GM19395 (cell line): Measurements from ENCODE around the gene FMO3.

ENCODE experiments used
- ATAC-seq: cut with Tn5 transposase; IDR thresholded peaks from one replicate; pipeline ENCODE4 v1.9.1; 2021; ENCODE audit warnings: mild to moderate bottlenecking, moderate library complexity; ENCODE audit not compliant: unreplicated experiment

FMO3 gene

GRCh38 chr1:171090604-171091003 lies at the start of gene FMO3:
TSS of gene FMO3 (plus strand) at chr1:171090905. CDS start at chr1:171092659, 1,754 bp downstream.
- no peak for ATAC-seq

DNA sequence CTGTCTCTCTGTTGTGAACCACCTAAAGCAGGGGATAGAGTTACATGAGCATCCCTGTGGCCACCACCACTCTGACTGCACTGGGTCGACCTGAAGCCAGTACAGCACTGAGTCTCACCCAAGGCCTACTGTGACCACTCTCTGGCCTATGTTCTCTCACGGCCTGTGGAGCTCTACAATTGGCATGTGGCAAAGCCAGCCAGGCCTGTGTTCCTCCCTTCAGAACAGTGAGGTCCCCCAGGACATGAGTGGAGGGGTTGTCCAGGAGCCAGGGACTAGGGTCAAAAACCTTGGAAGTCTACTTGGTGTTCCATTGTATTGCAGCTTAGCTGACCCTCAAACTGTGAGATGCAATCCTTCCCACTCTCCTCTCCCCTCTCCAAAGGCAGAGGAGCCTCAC lies 42.7 kb upstream of the FMO3 start:
- no peak for ATAC-seq

GRCh38 chr1:171052977-171053376 lies 37.7 kb upstream of the FMO3 start:
- ATAC-seq, result no peak

- no peak for ATAC-seq
Measured at GRCh38 chr1:171055966-171056643, 34.6 kb upstream of the FMO3 start.

DNA sequence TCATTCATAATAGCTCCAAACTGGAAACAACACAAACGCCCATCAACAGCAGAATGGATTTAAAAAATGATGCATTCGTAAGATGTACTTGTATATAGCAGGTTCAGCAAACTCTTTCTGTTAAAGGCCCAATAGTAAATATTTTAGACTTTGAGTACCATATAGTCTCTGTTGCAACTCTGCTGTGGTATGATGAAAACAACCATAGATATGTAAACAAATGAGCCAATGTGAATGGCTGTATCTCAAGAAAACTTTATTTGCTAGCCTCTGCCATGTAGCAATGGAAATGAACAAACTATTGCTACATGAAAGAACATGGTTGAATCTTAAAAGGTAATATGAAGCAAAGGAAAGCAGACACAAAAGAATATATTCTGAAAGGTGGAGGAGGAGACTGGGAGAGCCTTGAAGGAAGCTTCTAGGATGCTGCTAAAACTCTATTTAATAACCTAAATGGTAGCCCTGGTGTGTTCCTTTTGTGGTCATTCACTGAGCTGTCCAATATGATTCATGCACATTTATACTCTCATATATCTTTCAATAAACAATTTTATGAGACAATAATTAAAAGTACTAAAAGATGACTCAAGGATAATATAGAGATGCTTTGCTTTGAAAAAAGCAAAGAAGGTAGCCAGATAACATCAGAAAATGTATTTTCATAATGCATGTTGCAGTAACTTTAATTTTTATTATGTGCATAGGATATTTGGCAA lies 29.1 kb upstream of the FMO3 start:
- no peak for ATAC-seq

GRCh38 chr1:171062902-171063301 lies 27.8 kb upstream of the FMO3 start:
- ATAC-seq, result no peak

DNA sequence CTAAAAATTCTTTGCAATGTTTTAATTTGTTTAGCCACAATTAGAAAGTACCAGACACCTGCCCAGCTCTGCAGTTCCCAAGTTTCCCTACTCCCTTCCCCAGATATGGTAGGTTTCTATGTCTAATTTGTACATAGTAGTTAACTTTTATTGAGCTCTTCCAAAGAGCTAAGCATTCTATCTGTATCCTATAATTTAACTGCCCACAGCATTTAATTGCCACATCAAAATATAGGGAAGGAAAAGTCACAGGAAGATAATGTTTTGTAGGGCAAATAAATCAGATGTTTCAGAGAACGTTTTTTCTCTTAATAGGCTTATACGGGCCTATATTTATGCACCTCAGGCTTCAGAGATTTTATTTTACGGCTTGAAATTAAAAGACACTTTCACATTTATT lies 15.7 kb upstream of the FMO3 start:
- no peak for ATAC-seq

- ATAC-seq, result no peak
Measured at GRCh38 chr1:171081314-171081753, 9.4 kb upstream of the FMO3 start.

GRCh38 chr1:171081763-171082201 lies 8.9 kb upstream of the FMO3 start:
- no peak for ATAC-seq

DNA sequence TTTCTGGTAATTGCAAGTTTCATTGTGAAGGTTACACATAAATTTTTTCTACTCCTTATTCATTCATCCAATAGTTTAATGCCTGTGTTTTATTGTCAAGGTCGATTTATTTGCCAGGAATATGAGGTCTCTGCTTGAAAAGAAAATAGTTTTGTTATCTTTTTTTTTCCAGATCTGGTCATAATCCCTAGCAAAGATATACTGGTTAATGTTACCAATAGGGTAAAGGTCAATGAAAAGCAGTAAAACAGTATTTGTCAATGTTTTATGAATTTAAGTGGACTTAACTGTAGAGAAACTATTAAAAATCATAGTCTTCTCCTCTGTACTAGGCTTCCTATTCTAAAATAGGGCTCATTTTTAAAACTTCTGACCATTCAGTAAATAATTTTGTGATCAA lies 8.1 kb upstream of the FMO3 start:
- ATAC-seq, result no peak

- no peak for ATAC-seq
Measured at GRCh38 chr1:171083222-171083621, 7.5 kb upstream of the FMO3 start.

GRCh38 chr1:171084091-171084490 lies 6.6 kb upstream of the FMO3 start:
- ATAC-seq, result no peak

GRCh38 chr1:171084870-171085269 lies 5.8 kb upstream of the FMO3 start:
- ATAC-seq, result no peak

GRCh38 chr1:171087896-171088295 lies 2.8 kb upstream of the FMO3 start:
- ATAC-seq, result no peak

DNA sequence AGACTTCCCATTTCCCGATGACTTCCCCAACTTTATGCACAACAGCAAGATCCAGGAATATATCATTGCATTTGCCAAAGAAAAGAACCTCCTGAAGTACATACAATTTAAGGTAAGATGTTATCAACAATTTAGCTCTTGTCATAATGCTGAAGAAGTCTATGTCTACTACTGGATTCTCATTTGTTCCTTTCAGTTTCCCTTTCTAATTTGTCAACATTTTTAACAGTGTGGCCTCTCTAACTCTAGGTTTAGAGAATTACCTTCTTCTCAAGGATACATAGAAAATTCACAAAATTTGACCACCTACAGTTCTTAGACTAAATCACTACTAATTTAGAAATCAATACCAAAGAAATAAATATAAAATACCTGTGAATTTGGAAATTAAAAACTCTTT lies 13.2 kb downstream of the FMO3 start:
- ATAC-seq, result no peak

DNA sequence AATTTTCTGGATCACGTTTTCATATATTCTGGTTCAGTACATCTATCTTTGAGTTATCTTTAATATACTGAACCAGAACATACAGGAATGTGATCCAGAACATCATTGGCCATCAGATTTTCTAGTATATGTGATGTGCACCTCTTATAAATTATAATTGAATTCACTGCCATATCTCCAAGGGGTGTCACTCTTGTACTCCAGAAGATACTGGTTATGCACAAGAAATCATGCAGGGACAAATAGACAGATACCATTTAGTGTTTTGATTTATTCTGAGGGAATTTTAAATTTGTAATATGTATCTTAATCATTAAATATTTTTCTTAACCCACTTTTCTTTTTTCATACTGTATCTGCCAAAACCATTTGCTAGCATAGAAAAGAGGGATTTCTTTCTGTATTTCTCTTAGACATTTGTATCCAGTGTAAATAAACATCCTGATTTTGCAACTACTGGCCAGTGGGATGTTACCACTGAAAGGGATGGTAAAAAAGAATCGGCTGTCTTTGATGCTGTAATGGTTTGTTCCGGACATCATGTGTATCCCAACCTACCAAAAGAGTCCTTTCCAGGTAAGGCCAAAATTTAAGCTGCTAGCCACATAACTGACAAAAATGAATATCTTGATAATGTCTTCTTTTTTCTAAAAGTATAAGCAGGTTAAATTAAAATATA lies 16.7 kb downstream of the FMO3 start:
- ATAC-seq, result no peak

- no peak for ATAC-seq
Measured at GRCh38 chr1:171107969-171108368, 17.3 kb downstream of the FMO3 start.

GRCh38 chr1:171109966-171110365 lies 19.3 kb downstream of the FMO3 start:
- no peak for ATAC-seq

- no peak for ATAC-seq
Measured at GRCh38 chr1:171110621-171111326, 20.1 kb downstream of the FMO3 start.

DNA sequence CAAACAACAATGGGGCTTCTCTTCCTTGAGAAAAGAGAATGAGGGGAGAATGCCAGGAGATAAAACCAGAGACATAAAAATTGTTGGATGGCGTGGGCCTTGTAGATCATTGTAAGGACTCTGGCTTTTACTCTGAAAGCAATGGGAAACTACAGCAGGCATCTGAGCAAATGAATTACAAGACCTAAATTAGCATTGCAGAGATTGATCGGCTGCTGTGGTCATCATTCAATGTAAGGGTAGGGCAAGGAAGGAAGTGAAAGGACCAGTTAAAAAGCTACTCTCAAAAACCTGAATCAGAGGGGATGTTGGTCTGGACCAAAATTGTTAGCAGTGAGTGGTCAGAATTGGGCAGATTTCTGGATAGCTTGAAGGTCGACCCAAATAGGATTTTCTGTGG lies 21.4 kb downstream of the FMO3 start:
- no peak for ATAC-seq

DNA sequence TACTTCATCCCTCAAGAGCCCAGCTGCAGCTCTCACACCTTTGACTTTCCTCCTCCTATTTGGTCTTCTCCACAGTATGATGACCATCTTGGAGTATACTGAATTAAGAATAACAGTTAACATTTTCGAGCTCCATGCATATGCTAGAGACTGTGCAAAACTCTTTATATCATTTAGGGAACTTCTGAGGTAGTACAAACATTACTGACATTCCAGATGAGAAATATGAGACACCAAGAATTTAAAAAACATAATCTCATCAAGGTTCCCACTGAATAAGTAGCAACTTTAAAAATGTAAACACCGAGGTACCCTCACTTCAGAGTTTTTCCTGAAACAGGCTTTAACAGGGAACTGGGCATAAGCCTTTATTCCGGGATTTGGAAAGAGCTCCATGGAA lies 22.7 kb downstream of the FMO3 start:
- ATAC-seq, result no peak
